Measurements from ENCODE around the gene ST3GAL3.

DNA sequence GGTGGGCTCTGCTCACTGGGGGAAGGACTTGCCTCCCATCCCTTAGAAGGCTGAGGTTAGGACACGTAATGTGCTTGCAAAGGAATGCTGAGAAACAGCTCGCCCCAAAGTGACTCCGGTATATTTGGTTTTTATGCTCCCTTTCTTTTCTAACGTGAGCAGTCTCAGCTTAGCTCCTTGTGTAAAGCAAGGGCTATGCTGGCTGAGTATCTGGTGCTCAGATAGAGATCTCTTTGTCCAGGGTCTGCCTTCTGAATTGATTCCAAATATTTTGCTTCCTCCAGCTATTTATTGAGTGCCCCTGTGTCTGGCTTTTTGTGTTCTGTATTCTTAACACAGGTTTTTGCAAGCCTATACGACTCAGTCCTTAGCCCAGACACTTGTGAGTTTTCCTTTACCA, 131.7 kb downstream of the ST3GAL3 start:
- no peak for TF ChIP-seq CTCF (IDR thresholded peaks at IDR 0.05; ENCODE audit: insufficient read depth, low read length)
- TF ChIP-seq GABPA (IDR thresholded peaks at IDR 0.05; ENCODE audit: low read depth) = no peak

Measured in HL-60 (cell line).